ENCODE results near the gene ARHGAP12. TPM values are rescaled to one million over a fixed set of nuclear protein-coding genes. Genes with fewer than 3 reads are reported as not detected.

ARHGAP12 gene
- polyA plus RNA-seq, 1 of the 3 experiments (the other 2 are of a cell fraction), result 8.6 TPM

GRCh38 chr10:31851216-31851615 is 77.4 kb downstream of the ARHGAP12 start:
- ChIA-PET POLR2A (no interaction called here), CTCF (interaction anchor here (1.2 to 1.8 kb wide), 2 partner anchors 11 to 12 kb away, joined by 3 to 16 read pairs; no protein-coding TSS in a partner anchor)
- Histone ChIP-seq H3F3A (replicated peaks; ENCODE audit: insufficient read depth) (peaks cover 6% of the 10 kb centered on the region), H3K4me1 (ENCODE audit: control insufficient read depth in 1 of 2, insufficient read depth in 2 of 2, low read depth in 1 of 2, low read length in 1 of 2) (no peaks in the 10 kb centered on the region; a peak in 1 of 4 replicates), H4K20me1 (ENCODE audit: insufficient read depth) (0 out of 2 replicates have a peak, but pooled peaks cover 15% of the 10 kb centered on the region), H3K27me3 (ENCODE audit: insufficient read depth) (no peaks in the 10 kb centered on the region), H3K4me2 (no peak overlapping the region), H3K9me2 (0 out of 2 replicates have a peak, but pooled peaks cover 3% of the 10 kb centered on the region), H3K9me3 (no peaks in the 10 kb centered on the region), H3K9ac (no peak overlapping the region), H3K79me2 (ENCODE audit: insufficient read depth) (peaks cover 35% of the 10 kb centered on the region), H3K36me3 (replicated peaks in 1 of 2; ENCODE audit: control insufficient read depth in 1 of 2, insufficient read depth in 2 of 2, low read length in 1 of 2) (peaks cover 8 to 39% of the 10 kb centered on the region in 2 experiments), H3K4me3 (ENCODE audit: low read depth in 2 of 2, low read length in 1 of 2) (no peak overlapping the region), H3K27ac (ENCODE audit: low read depth in 2 of 2, low read length in 1 of 2) (no peak overlapping the region), H2AFZ (ENCODE audit: low read depth) (no peak overlapping the region)
- TF ChIP-seq ELF1 (IDR thresholded peaks at IDR 0.05), result no peak
- TF ChIP-seq TAF1 (IDR thresholded peaks at IDR 0.05; ENCODE audit: borderline replicate concordance, low read depth, low read length), result no peak
- no peak for TF ChIP-seq FOSL2 (IDR thresholded peaks at IDR 0.05; ENCODE audit: borderline replicate concordance, low read depth)
- no peak for TF ChIP-seq IRF3 (IDR thresholded peaks at IDR 0.05; ENCODE audit: low read depth, low read length)
- TF ChIP-seq RFX5 (IDR thresholded peaks at IDR 0.05; ENCODE audit: low read length), result no peak
- no peak for TF ChIP-seq RAD21 (IDR thresholded peaks at IDR 0.05; ENCODE audit: low read length)
- TF ChIP-seq JUND (IDR thresholded peaks at IDR 0.05), result no peak
- no peak for TF ChIP-seq PBX3 (IDR thresholded peaks at IDR 0.05)
- TF ChIP-seq SIN3A (IDR thresholded peaks at IDR 0.05; ENCODE audit: borderline replicate concordance, low read depth, low read length), result no peak
- no peak for TF ChIP-seq EP300 (IDR thresholded peaks at IDR 0.05; ENCODE audit: borderline replicate concordance in 1 of 2, low read depth in 1 of 2, low read length in 1 of 2)
- no peak for TF ChIP-seq CHD2 (IDR thresholded peaks at IDR 0.05; ENCODE audit: low read length, partially characterized antibody)
- 100% methylated on average over 1 of the region's 1 CpG for WGBS (ENCODE audit: low lambda C conversion rate)
- DNase-seq, result no peak

GRCh38 chr10:31847515-31847914 is 81.1 kb downstream of the ARHGAP12 start:
- Histone ChIP-seq H3K79me2 (ENCODE audit: insufficient read depth) (peaks cover 20% of the 10 kb centered on the region), H3K27ac (ENCODE audit: low read depth in 2 of 2, low read length in 1 of 2) (no peak overlapping the region), H3K9me2 (0 out of 2 replicates have a peak, but pooled peaks cover 3% of the 10 kb centered on the region), H3K4me2 (no peak overlapping the region), H4K20me1 (ENCODE audit: insufficient read depth) (no peaks in the 10 kb centered on the region), H3K36me3 (replicated peaks in 1 of 2; ENCODE audit: control insufficient read depth in 1 of 2, insufficient read depth in 2 of 2, low read length in 1 of 2) (peaks cover 15 to 33% of the 10 kb centered on the region in 2 experiments), H3K9ac (no peak overlapping the region), H3F3A (replicated peaks; ENCODE audit: insufficient read depth) (peaks cover 6% of the 10 kb centered on the region), H3K4me3 (ENCODE audit: low read depth in 2 of 2, low read length in 1 of 2) (no peak overlapping the region), H3K4me1 (ENCODE audit: control insufficient read depth in 1 of 2, insufficient read depth in 2 of 2, low read depth in 1 of 2, low read length in 1 of 2) (no peaks in the 10 kb centered on the region; a peak in 1 of 4 replicates), H3K9me3 (no peaks in the 10 kb centered on the region), H2AFZ (ENCODE audit: low read depth) (no peak overlapping the region), H3K27me3 (ENCODE audit: insufficient read depth) (no peaks in the 10 kb centered on the region)
- POLR2A ChIA-PET, result no interaction called here
- DNase-seq, result no peak
- TF ChIP-seq GABPA (IDR thresholded peaks at IDR 0.05; ENCODE audit: low read depth) (no peak), RFX5 (IDR thresholded peaks at IDR 0.05; ENCODE audit: low read length) (no peak), EP300 (IDR thresholded peaks at IDR 0.05; ENCODE audit: borderline replicate concordance in 1 of 2, low read depth in 1 of 2, low read length in 1 of 2) (no peak), SIN3A (IDR thresholded peaks at IDR 0.05; ENCODE audit: borderline replicate concordance, low read depth, low read length) (no peak), ZBTB33 (IDR thresholded peaks at IDR 0.05; ENCODE audit: borderline replicate concordance, low read depth) (no peak), JUND (IDR thresholded peaks at IDR 0.05) (no peak), SMC3 (IDR thresholded peaks at IDR 0.05; ENCODE audit: low read depth, low read length) (no peak), FOXJ3 (CRISPR knock-in tag; IDR thresholded peaks at IDR 0.05) (no peak), TAF1 (IDR thresholded peaks at IDR 0.05; ENCODE audit: borderline replicate concordance, low read depth, low read length) (no peak), MEF2A (IDR thresholded peaks at IDR 0.05; ENCODE audit: borderline replicate concordance, low read depth) (no peak), USF2 (IDR thresholded peaks at IDR 0.05; ENCODE audit: borderline replicate concordance, low read depth, low read length) (no peak)
- CTCF ChIA-PET, result no interaction called here
